ENCODE results near the gene KIF26B.

The KIF26B gene

DNA sequence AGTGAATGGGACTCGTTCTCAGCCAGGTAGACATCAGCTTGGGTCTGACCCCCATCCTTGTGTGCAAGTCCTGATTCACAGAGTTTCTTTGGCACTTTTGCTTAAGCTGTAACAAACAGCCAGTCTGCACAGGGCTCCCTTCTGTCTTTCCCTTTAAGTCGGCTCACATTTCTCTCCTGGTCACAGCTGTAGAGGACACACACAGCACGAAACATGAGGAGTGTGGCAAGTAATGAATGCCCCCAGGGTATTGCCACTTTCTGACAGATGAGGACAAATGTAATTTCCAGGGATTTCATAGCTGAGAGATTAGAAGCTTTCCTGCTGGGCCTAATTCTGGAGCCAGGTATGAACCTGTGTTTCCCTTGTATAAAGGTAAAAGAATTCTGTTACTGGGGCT lies 423.5 kb downstream of the KIF26B start:
- TF ChIP-seq, protein P1, sequence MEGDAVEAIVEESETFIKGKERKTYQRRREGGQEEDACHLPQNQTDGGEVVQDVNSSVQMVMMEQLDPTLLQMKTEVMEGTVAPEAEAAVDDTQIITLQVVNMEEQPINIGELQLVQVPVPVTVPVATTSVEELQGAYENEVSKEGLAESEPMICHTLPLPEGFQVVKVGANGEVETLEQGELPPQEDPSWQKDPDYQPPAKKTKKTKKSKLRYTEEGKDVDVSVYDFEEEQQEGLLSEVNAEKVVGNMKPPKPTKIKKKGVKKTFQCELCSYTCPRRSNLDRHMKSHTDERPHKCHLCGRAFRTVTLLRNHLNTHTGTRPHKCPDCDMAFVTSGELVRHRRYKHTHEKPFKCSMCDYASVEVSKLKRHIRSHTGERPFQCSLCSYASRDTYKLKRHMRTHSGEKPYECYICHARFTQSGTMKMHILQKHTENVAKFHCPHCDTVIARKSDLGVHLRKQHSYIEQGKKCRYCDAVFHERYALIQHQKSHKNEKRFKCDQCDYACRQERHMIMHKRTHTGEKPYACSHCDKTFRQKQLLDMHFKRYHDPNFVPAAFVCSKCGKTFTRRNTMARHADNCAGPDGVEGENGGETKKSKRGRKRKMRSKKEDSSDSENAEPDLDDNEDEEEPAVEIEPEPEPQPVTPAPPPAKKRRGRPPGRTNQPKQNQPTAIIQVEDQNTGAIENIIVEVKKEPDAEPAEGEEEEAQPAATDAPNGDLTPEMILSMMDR (IDR thresholded peaks at IDR 0.05; ENCODE audit: low read depth, low read length), result no peak
- DNase-seq, result no peak
- Histone ChIP-seq H3K9me3 (ENCODE audit: severe bottlenecking) (no peaks in the 10 kb centered on the region), H3K4me3 (ENCODE audit: low read depth, low read length) (no peak overlapping the region), H3K27ac (no peak overlapping the region), H3K36me3 (no peaks in the 10 kb centered on the region), H3K27me3 (ENCODE audit: insufficient read depth, low read depth, severe bottlenecking) (peaks cover 6% of the 10 kb centered on the region)

DNA sequence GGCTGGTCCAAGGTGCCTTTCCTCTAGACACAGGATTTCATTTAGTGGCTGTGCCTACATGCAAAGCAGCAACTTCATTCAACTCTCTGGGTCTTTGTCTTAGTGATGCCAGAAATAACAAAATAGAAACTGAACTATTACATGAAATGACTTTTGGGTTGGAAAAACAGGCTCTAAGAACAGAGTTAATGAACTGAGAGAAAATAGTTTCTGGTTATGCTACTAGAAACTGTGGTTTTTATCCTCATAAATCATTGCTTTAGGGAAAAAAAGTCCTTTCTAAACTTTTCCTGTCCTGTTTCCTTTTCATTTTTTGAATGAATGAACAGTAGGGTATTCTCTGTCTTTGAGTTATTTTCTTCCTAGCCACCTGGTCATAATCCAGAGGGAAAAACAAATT lies 424.0 kb downstream of the KIF26B start:
- TF ChIP-seq, protein P1 (IDR thresholded peaks at IDR 0.05; ENCODE audit: low read depth, low read length), result no peak
- Histone ChIP-seq H3K27ac (no peak overlapping the region), H3K4me3 (ENCODE audit: low read depth, low read length) (no peak overlapping the region), H3K9me3 (ENCODE audit: severe bottlenecking) (no peaks in the 10 kb centered on the region), H3K27me3 (ENCODE audit: insufficient read depth, low read depth, severe bottlenecking) (peaks cover 6% of the 10 kb centered on the region), H3K36me3 (no peaks in the 10 kb centered on the region)
- DNase-seq, result no peak

DNA sequence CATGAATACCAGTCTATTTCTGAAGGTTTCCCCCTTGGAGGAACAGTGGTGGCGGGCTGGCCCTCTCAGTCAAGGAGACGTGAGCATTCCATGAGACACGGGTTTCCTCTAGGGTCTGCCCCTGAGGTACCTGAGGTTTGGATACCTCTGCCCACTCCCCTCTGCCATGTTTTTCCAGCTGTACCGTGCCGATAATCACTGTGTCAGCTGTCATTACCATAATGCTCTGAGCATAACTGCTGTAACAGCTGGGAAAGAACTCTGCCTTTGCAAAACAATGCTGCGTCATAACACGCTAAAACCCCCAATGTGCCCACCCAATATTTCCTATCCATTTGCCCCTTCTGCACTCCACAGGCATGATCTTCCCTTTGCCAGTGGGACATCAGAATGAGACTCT lies 425.1 kb downstream of the KIF26B start:
- no peak overlapping the region for H3K27ac ChIP-seq
- H3K4me3 ChIP-seq (ENCODE audit: low read depth, low read length), result no peak overlapping the region
- peaks cover 6% of the 10 kb centered on the region for H3K27me3 ChIP-seq (ENCODE audit: insufficient read depth, low read depth, severe bottlenecking)
- no peaks in the 10 kb centered on the region for H3K9me3 ChIP-seq (ENCODE audit: severe bottlenecking)
- TF ChIP-seq, protein P1 (IDR thresholded peaks at IDR 0.05; ENCODE audit: low read depth, low read length), result no peak
- no peaks in the 10 kb centered on the region for H3K36me3 ChIP-seq
- DNase-seq, result no peak

DNA sequence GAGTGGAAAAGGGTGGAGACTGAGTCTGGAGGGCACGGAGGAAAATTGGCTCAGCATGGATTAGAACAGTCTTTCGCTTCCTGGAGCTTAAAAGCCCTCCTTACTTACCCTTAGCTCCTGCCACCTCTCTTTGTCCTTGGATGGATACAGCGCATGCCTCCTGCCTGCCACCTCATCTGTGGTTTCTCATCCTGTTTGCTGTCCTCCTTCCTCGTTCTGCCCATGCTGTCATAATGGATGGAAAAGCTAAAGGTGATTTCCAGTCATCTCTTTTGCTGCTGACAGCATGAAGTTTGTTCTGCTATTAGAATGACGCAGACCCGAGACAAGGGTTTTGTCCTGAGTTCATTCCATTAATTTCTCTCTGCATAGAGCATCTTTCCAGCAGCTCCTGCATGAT lies 425.9 kb downstream of the KIF26B start:
- TF ChIP-seq, protein P1 (IDR thresholded peaks at IDR 0.05; ENCODE audit: low read depth, low read length), result no peak
- no peaks in the 10 kb centered on the region for H3K36me3 ChIP-seq
- peaks cover 9% of the 10 kb centered on the region for H3K27me3 ChIP-seq (ENCODE audit: insufficient read depth, low read depth, severe bottlenecking)
- DNase-seq, result no peak
- no peaks in the 10 kb centered on the region for H3K9me3 ChIP-seq (ENCODE audit: severe bottlenecking)
- H3K4me3 ChIP-seq (ENCODE audit: low read depth, low read length), result no peak overlapping the region
- no peak overlapping the region for H3K27ac ChIP-seq

DNA sequence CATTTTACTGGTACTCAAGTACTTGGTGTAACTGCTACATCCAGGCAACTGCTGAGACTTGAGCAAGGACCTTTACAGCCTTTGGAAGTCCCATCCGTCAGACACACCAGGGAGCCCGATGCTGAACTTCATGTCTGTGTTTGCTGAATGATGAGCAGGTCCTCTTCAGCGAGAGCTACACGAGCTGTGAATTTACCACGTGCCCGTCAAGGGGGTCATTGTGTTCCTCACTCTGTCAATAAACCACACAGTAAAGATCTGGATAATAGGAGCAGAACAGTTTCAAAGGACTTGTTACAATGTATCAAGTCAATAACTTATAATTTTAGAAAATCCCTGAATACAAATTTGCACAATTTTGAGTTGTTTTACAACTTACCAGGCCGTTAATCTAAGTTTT lies 427.2 kb downstream of the KIF26B start:
- H3K27me3 ChIP-seq (ENCODE audit: insufficient read depth, low read depth, severe bottlenecking), result peaks cover 9% of the 10 kb centered on the region
- no peak for DNase-seq
- H3K36me3 ChIP-seq, result no peaks in the 10 kb centered on the region
- no peak overlapping the region for H3K27ac ChIP-seq
- TF ChIP-seq, protein P1 (IDR thresholded peaks at IDR 0.05; ENCODE audit: low read depth, low read length), result no peak
- H3K9me3 ChIP-seq (ENCODE audit: severe bottlenecking), result no peaks in the 10 kb centered on the region
- no peak overlapping the region for H3K4me3 ChIP-seq (ENCODE audit: low read depth, low read length)

DNA sequence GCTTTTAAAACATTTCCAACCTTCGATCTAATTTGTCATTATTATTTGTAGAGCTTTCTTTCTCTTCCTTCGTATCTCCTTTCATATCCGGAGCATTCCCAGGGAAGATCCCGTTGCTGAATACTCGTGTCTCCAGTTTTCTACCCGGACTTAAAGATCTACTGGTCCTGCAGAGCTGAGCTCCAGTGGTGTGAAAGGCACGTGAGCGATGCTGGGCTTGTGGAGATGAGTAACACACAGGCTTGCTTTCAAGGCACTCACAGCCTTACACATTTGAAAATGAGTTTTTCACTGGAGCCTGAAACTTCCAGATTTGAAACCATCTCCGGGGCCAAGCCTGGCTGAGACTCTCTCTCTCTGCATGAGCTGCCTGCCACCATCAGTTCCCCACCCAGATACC lies 428.3 kb downstream of the KIF26B start:
- no peaks in the 10 kb centered on the region for H3K9me3 ChIP-seq (ENCODE audit: severe bottlenecking)
- no peaks in the 10 kb centered on the region for H3K36me3 ChIP-seq
- no peak overlapping the region for H3K4me3 ChIP-seq (ENCODE audit: low read depth, low read length)
- DNase-seq, result no peak
- no peak overlapping the region for H3K27ac ChIP-seq
- TF ChIP-seq, protein P1 (IDR thresholded peaks at IDR 0.05; ENCODE audit: low read depth, low read length), result no peak
- peaks cover 10% of the 10 kb centered on the region for H3K27me3 ChIP-seq (ENCODE audit: insufficient read depth, low read depth, severe bottlenecking)

Measured in WERI-Rb-1 (cell line).